Loucy (cell line): ENCODE measurements around the gene LRSAM1.

Experiments used
- H2AFZ ChIP-seq: fragments of 200-600 bp; sonication (generic); 2 replicates; pipeline ENCODE4 v1.6.0; 2016; ENCODE audit warnings: antibody characterized with exemption, mild to moderate bottlenecking, low read length, moderate library complexity
- H3F3A ChIP-seq: fragments of 200-600 bp; 2 replicates; pipeline ENCODE4 v1.6.0; 2016; ENCODE audit warnings: antibody characterized with exemption, low read depth, mild to moderate bottlenecking
- H3K27me3 ChIP-seq: fragments of 200-600 bp; sonication (generic); 2 replicates; pipeline ENCODE4 v1.6.1; 2014; ENCODE audit warnings: low read length, mild to moderate bottlenecking; ENCODE audit not compliant: insufficient read depth, poor library complexity, severe bottlenecking
- H3K36me3 ChIP-seq: fragments of 200-600 bp; sonication (generic); 2 replicates; pipeline ENCODE4 v1.6.1; 2016; ENCODE audit warnings: low read length; ENCODE audit not compliant: insufficient read depth
- H3K4me1 ChIP-seq: fragments of 200-600 bp; sonication (generic); 2 replicates; pipeline ENCODE4 v1.5.1; 2014; ENCODE audit warnings: low read length, mild to moderate bottlenecking; ENCODE audit not compliant: insufficient read depth, poor library complexity, severe bottlenecking
- H3K4me2 ChIP-seq: fragments of 200-600 bp; sonication (generic); 2 replicates; pipeline ENCODE4 v1.6.0; 2014; ENCODE audit warnings: antibody characterized with exemption, low read length, low read depth, mild to moderate bottlenecking; ENCODE audit not compliant: poor library complexity, severe bottlenecking
- H3K4me3 ChIP-seq: fragments of 200-600 bp; sonication (generic); 2 replicates; pipeline ENCODE4 v1.5.1; 2014; ENCODE audit warnings: low read length, mild to moderate bottlenecking, mixed read lengths; ENCODE audit not compliant: poor library complexity, severe bottlenecking
- H3K79me2 ChIP-seq: fragments of 200-600 bp; sonication (generic); 2 replicates; pipeline ENCODE4 v1.6.1; 2014; ENCODE audit warnings: low read length; ENCODE audit not compliant: insufficient read depth
- H3K9ac ChIP-seq: fragments of 200-600 bp; sonication (generic); 2 replicates; pipeline ENCODE4 v1.6.0; 2014; ENCODE audit warnings: mild to moderate bottlenecking, low read depth, low read length, moderate library complexity; ENCODE audit not compliant: poor library complexity, severe bottlenecking
- H3K9me2 ChIP-seq: fragments of 200-600 bp; sonication (generic); replicated peaks from 2 replicates; pipeline ENCODE4 v1.6.1; 2016; ENCODE audit warnings: low read depth, low read length, mixed read lengths
- H3K9me3 ChIP-seq: fragments of 200-600 bp; sonication (generic); 2 replicates; pipeline ENCODE4 v1.6.1; 2014; ENCODE audit warnings: mild to moderate bottlenecking, antibody characterized with exemption, low read length, low read depth; ENCODE audit not compliant: insufficient read depth
- H4K20me1 ChIP-seq: fragments of 200-600 bp; sonication (generic); 2 replicates; pipeline ENCODE4 v1.6.0; 2014; ENCODE audit warnings: antibody characterized with exemption, low read length, mild to moderate bottlenecking; ENCODE audit not compliant: insufficient read depth, poor library complexity, severe bottlenecking
- CTCF ChIP-seq: fragments of 200-600 bp; sonication (generic); conservative IDR thresholded peaks from 2 replicates; pipeline ENCODE4 v1.5.1; 2014; ENCODE audit warnings: mild to moderate bottlenecking, antibody characterized with exemption, low read length
- EZH2phosphoT487 ChIP-seq: fragments of 200-600 bp; IDR thresholded peaks from 2 replicates; pipeline ENCODE4 v1.6.1; 2018; ENCODE audit warnings: antibody characterized with exemption, mild to moderate bottlenecking, moderate library complexity, borderline replicate concordance

The LRSAM1 gene

GRCh38 chr9:127531676-127532075 lies 80.4 kb downstream of the LRSAM1 start:
- Histone ChIP-seq H3K9ac (no peak overlapping the region), H4K20me1 (no peaks in the 10 kb centered on the region), H3K4me3 (no peak overlapping the region), H3F3A (no peaks in the 10 kb centered on the region), H3K4me1 (no peaks in the 10 kb centered on the region), H3K9me2 (no peaks in the 10 kb centered on the region), H3K79me2 (no peaks in the 10 kb centered on the region; the same call in 1 of the 2 replicates), H2AFZ (no peak overlapping the region), H3K27me3 (no peaks in the 10 kb centered on the region), H3K36me3 (peaks cover 15% of the 10 kb centered on the region; the same call in 1 of the 2 replicates), H3K4me2 (no peak overlapping the region), H3K9me3 (no peaks in the 10 kb centered on the region)
- TF ChIP-seq CTCF (no peak), EZH2phosphoT487 (no peak)

DNA sequence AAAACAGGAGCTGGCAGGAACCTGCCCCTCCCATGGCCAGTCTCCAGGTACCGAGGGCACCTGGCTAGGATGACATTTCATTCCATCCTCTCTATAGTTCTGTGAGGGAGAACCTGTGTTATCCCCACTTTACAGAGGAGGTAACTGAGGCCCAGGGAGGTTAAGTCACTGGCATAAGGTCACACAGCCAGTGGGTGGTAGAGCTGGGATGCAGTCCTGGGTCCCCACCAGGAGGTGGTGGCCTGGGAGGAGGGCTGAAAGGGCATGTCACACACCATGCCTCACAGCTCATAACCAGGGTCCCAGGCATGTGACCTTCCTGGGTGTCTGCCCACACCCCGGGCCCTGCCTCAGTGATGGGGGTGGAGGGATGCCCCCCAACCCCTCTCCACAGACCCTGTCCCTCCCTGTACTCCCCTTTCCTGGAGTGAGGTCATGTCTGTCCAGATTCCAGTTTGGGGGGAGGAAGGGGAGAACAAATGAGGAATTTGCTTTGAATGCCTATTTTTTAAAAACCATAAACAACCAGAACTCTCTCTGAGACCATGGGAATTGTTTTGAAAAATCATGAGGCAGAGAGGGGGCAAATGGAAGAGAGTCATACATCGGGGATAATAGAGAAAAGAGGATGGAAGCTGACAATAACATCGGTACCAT lies 83.1 kb downstream of the LRSAM1 start:
- peaks cover 11% of the 10 kb centered on the region; the same call in 1 of the 2 replicates for H3K36me3 ChIP-seq
- no peak overlapping the region for H3K9ac ChIP-seq
- no peaks in the 10 kb centered on the region for H4K20me1 ChIP-seq
- no peaks in the 10 kb centered on the region; the same call in 1 of the 2 replicates for H3K79me2 ChIP-seq
- TF ChIP-seq CTCF, result no peak
- no peak for TF ChIP-seq EZH2phosphoT487
- H3K27me3 ChIP-seq, result no peaks in the 10 kb centered on the region
- H3K4me2 ChIP-seq, result no peak overlapping the region
- H3K4me3 ChIP-seq, result no peak overlapping the region
- H2AFZ ChIP-seq, result no peak overlapping the region
- no peaks in the 10 kb centered on the region for H3K9me3 ChIP-seq
- H3K9me2 ChIP-seq, result no peaks in the 10 kb centered on the region
- no peaks in the 10 kb centered on the region for H3F3A ChIP-seq
- H3K4me1 ChIP-seq, result no peaks in the 10 kb centered on the region

- peaks cover 4% of the 10 kb centered on the region; the same call in 1 of the 2 replicates for H3K79me2 ChIP-seq
- no peak overlapping the region for H3K4me2 ChIP-seq
- H3K4me1 ChIP-seq, result no peaks in the 10 kb centered on the region
- H3K9ac ChIP-seq, result no peak overlapping the region
- H3K9me3 ChIP-seq, result no peaks in the 10 kb centered on the region
- H4K20me1 ChIP-seq, result no peaks in the 10 kb centered on the region
- no peaks in the 10 kb centered on the region for H3K9me2 ChIP-seq
- no peak overlapping the region for H3K4me3 ChIP-seq
- no peak for TF ChIP-seq EZH2phosphoT487
- no peak for TF ChIP-seq CTCF
- H3K36me3 ChIP-seq, result peaks cover 8% of the 10 kb centered on the region; the same call in 1 of the 2 replicates
- H3K27me3 ChIP-seq, result no peaks in the 10 kb centered on the region
- no peaks in the 10 kb centered on the region for H3F3A ChIP-seq
- no peak overlapping the region for H2AFZ ChIP-seq
Observed at GRCh38 chr9:127534931-127535330, 83.6 kb downstream of the LRSAM1 start.
